ENCODE results near the gene GLUD1. TPM values are rescaled to one million over a fixed set of nuclear protein-coding genes. Genes with fewer than 3 reads are reported as not detected.

GLUD1 gene
- total and polyA plus RNA-seq, 5 donors from 2014 or later: 122 to 157 (median 125) TPM

- H3K4me1 Mint-ChIP-seq: peaks cover 36 to 70% (median 43%) of the 10 kb centered on the region in 4 donors
- ATAC-seq (ENCODE audit: low read depth in 2 of 2): peak; percentile 61 to 67
These were observed 748 bp upstream of the GLUD1 start for GRCh38 chr10:87095236-87095945.

DNA sequence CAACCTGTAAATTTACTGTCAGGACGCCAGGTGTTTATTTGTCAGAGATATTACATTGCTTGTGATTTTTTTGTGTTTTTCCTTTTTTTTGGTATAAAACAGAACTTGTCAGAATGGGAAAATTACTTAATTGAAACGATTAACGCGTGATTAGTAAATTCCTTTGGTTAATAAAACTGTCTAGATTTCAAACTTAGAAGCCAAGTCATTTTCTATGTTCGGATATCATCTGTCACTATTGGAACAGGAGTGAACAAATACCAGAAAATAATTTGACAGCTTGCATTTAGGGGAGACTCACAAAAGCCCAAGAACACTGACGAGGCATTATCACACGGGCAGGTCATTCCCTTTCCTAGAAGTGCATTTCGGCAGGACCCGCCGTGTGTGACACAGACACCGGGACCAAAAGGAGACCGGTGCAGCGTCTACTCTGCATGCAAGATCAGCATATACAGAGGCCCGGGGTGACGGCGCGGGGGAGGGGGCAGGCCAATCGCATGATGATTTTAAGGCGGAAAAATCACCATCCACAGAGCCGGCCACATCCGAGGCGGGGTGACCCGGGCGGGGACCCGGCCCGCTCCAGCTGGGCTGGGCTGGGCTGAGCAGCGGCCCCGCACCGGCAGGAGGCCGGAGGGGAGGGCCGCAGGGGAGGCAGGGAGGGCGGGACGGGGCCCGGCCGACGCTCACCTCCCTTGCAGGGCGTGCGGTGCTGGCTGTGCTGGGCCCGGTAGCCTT is 841 bp downstream of the GLUD1 start:
- H3K9me3 ChIP-seq (ENCODE audit: control insufficient read depth in 2 of 2, low read length in 2 of 2): no peaks in the 10 kb centered on the region
- no peaks in the 10 kb centered on the region for H3K27me3 ChIP-seq (ENCODE audit: control insufficient read depth, insufficient read depth, low read length)
- H3K4me1 ChIP-seq (ENCODE audit: control insufficient read depth, insufficient read depth, low read length, poor library complexity, severe bottlenecking): peaks cover 71% of the 10 kb centered on the region
- Mint-ChIP-seq H3K9me3 (no peaks in the 10 kb centered on the region), H3K27me3 (no peaks in the 10 kb centered on the region), H3K36me3 (peaks cover 8% of the 10 kb centered on the region), H3K4me3 (peak overlapping the region; percentile 92 to 97 (median 96)), H3K4me1 (peaks cover 36 to 72% (median 49%) of the 10 kb centered on the region in 4 donors), H3K27ac (peak overlapping the region; percentile 92 to 97 (median 95))
- peak overlapping the region; percentile 88 for H3K4me3 ChIP-seq (ENCODE audit: low read depth, low read length)
- DNase-seq: peak; percentile 52 to 84 (median 59)
- peaks cover 6% of the 10 kb centered on the region for H3K36me3 ChIP-seq (ENCODE audit: control insufficient read depth, insufficient read depth, low read length)
- ATAC-seq (ENCODE audit: low read depth in 2 of 2): peak; percentile 2 to 4
- peak overlapping the region; percentile 96 for H3K27ac ChIP-seq (ENCODE audit: insufficient read depth, low read length, poor library complexity, severe bottlenecking)

More at GRCh38 chr10:87095236-87095945, 748 bp upstream of the GLUD1 start:
- H3K36me3 Mint-ChIP-seq: peaks cover 18% of the 10 kb centered on the region
- peak; percentile 72 to 87 (median 82) for DNase-seq
- Histone ChIP-seq H3K27ac (ENCODE audit: insufficient read depth, low read length, poor library complexity, severe bottlenecking) (peak overlapping the region; percentile 96), H3K9me3 (ENCODE audit: control insufficient read depth in 2 of 2, low read length in 2 of 2) (no peaks in the 10 kb centered on the region), H3K36me3 (ENCODE audit: control insufficient read depth, insufficient read depth, low read length) (peaks cover 4% of the 10 kb centered on the region), H3K4me3 (ENCODE audit: low read depth, low read length) (peak overlapping the region; percentile 69), H3K27me3 (ENCODE audit: control insufficient read depth, insufficient read depth, low read length) (no peaks in the 10 kb centered on the region), H3K4me1 (ENCODE audit: control insufficient read depth, insufficient read depth, low read length, poor library complexity, severe bottlenecking) (peaks cover 57% of the 10 kb centered on the region)
- peak overlapping the region; percentile 74 to 93 (median 88) for H3K27ac Mint-ChIP-seq
- H3K9me3 Mint-ChIP-seq: peaks cover 0 to 2% (median 0%) of the 10 kb centered on the region in 7 donors
- peak overlapping the region; percentile 88 to 98 (median 94) for H3K4me3 Mint-ChIP-seq
- no peaks in the 10 kb centered on the region for H3K27me3 Mint-ChIP-seq

GRCh38 chr10:87092861-87093631 is 1.6 kb downstream of the GLUD1 start:
- Mint-ChIP-seq H3K9me3 (no peaks in the 10 kb centered on the region), H3K36me3 (peaks cover 8% of the 10 kb centered on the region), H3K4me1 (peaks cover 42 to 78% (median 56%) of the 10 kb centered on the region in 4 donors), H3K27me3 (no peaks in the 10 kb centered on the region), H3K4me3 (peak overlapping the region; percentile 92 to 97 (median 96)), H3K27ac (peak overlapping the region in 2 of 3 donors; percentile 92 to 95)
- Histone ChIP-seq H3K4me3 (ENCODE audit: low read depth, low read length) (peak overlapping the region; percentile 88), H3K36me3 (ENCODE audit: control insufficient read depth, insufficient read depth, low read length) (peaks cover 6% of the 10 kb centered on the region), H3K9me3 (ENCODE audit: control insufficient read depth in 2 of 2, low read length in 2 of 2) (no peaks in the 10 kb centered on the region), H3K4me1 (ENCODE audit: control insufficient read depth, insufficient read depth, low read length, poor library complexity, severe bottlenecking) (peaks cover 72% of the 10 kb centered on the region), H3K27me3 (ENCODE audit: control insufficient read depth, insufficient read depth, low read length) (no peaks in the 10 kb centered on the region), H3K27ac (ENCODE audit: insufficient read depth, low read length, poor library complexity, severe bottlenecking) (peak overlapping the region; percentile 96)
- ATAC-seq (ENCODE audit: low read depth in 2 of 2) (no peak), DNase-seq (peak in 2 of 3 donors; percentile 24 to 44)

DNA sequence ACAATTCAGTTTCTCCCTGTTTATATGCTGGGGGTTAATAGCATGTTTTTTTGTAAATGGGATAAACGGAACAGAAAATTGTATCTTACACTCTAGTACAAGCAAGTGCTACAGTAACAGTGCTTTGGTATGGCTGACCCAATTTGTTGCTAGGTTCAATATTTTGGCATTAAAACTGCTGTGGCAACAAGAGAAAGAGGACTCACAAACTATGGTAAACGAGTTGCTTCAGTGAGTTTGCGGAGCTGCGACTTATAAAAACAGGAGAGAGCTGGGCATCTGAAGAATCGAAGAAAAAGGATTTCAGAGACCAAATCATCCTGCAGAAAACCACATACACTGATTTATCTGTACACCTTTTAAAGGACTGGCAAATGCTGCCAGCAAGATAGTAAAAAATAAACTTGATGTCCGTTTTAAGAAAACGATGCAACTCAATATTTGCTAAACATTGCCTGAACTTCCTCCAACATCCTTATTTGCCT is 2.2 kb downstream of the GLUD1 start:
- no peaks in the 10 kb centered on the region for H3K9me3 Mint-ChIP-seq
- Histone ChIP-seq H3K4me3 (ENCODE audit: low read depth, low read length) (peak overlapping the region; percentile 88), H3K36me3 (ENCODE audit: control insufficient read depth, insufficient read depth, low read length) (peaks cover 6% of the 10 kb centered on the region), H3K9me3 (ENCODE audit: control insufficient read depth in 2 of 2, low read length in 2 of 2) (no peaks in the 10 kb centered on the region), H3K27ac (ENCODE audit: insufficient read depth, low read length, poor library complexity, severe bottlenecking) (peak overlapping the region; percentile 96), H3K27me3 (ENCODE audit: control insufficient read depth, insufficient read depth, low read length) (no peaks in the 10 kb centered on the region), H3K4me1 (ENCODE audit: control insufficient read depth, insufficient read depth, low read length, poor library complexity, severe bottlenecking) (peaks cover 73% of the 10 kb centered on the region)
- no peaks in the 10 kb centered on the region for H3K27me3 Mint-ChIP-seq
- peaks cover 5% of the 10 kb centered on the region for H3K36me3 Mint-ChIP-seq
- DNase-seq (no peak), ATAC-seq (ENCODE audit: low read depth in 2 of 2) (no peak)
- H3K4me1 Mint-ChIP-seq: peaks cover 43 to 80% (median 60%) of the 10 kb centered on the region in 4 donors
- H3K4me3 Mint-ChIP-seq: peak overlapping the region; percentile 92 to 97 (median 96)
- peak overlapping the region; percentile 14 to 95 (median 92) for H3K27ac Mint-ChIP-seq

DNA sequence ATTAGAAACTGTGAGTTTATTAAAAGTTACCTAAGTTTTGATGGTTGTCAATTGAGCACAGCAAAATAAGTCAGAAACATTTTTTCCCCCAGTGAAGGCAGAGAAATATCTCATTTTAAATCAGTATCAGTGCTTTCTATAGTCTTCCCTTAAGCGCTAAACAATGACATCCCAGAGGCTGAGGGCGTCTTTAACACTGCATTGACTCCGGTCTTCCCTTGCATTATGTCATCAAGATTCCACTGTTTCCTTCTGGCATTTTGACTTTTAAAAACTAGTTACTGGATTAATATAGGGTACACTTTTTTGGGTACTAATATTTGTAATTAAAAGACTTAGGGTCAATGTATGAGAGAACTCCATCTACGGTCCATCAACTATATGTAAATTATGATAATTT is 3.9 kb downstream of the GLUD1 start:
- DNase-seq (no peak), ATAC-seq (ENCODE audit: low read depth in 2 of 2) (no peak)
- Mint-ChIP-seq H3K9me3 (no peaks in the 10 kb centered on the region), H3K27ac (no peak overlapping the region), H3K27me3 (no peaks in the 10 kb centered on the region), H3K36me3 (peaks cover 5% of the 10 kb centered on the region), H3K4me1 (peaks cover 48 to 81% (median 68%) of the 10 kb centered on the region in 4 donors), H3K4me3 (peak overlapping the region in 3 of 4 donors; percentile 92 to 97 (median 96))
- Histone ChIP-seq H3K27ac (ENCODE audit: insufficient read depth, low read length, poor library complexity, severe bottlenecking) (peak overlapping the region; percentile 45), H3K4me3 (ENCODE audit: low read depth, low read length) (peak overlapping the region; percentile 88), H3K9me3 (ENCODE audit: control insufficient read depth in 2 of 2, low read length in 2 of 2) (no peaks in the 10 kb centered on the region), H3K4me1 (ENCODE audit: control insufficient read depth, insufficient read depth, low read length, poor library complexity, severe bottlenecking) (peaks cover 65% of the 10 kb centered on the region), H3K36me3 (ENCODE audit: control insufficient read depth, insufficient read depth, low read length) (peaks cover 6% of the 10 kb centered on the region), H3K27me3 (ENCODE audit: control insufficient read depth, insufficient read depth, low read length) (no peaks in the 10 kb centered on the region)

GRCh38 chr10:87089746-87090145 is 4.9 kb downstream of the GLUD1 start:
- Mint-ChIP-seq H3K4me1 (peaks cover 52 to 87% (median 76%) of the 10 kb centered on the region in 4 donors), H3K27me3 (no peaks in the 10 kb centered on the region), H3K36me3 (peaks cover 5% of the 10 kb centered on the region), H3K9me3 (no peaks in the 10 kb centered on the region), H3K27ac (no peak overlapping the region), H3K4me3 (peak overlapping the region in 3 of 4 donors; percentile 44 to 66 (median 51))
- peaks cover 69% of the 10 kb centered on the region for H3K4me1 ChIP-seq (ENCODE audit: control insufficient read depth, insufficient read depth, low read length, poor library complexity, severe bottlenecking)
- H3K27ac ChIP-seq (ENCODE audit: insufficient read depth, low read length, poor library complexity, severe bottlenecking): no peak overlapping the region
- peaks cover 6% of the 10 kb centered on the region for H3K36me3 ChIP-seq (ENCODE audit: control insufficient read depth, insufficient read depth, low read length)
- DNase-seq (no peak), ATAC-seq (ENCODE audit: low read depth in 2 of 2) (no peak)
- H3K27me3 ChIP-seq (ENCODE audit: control insufficient read depth, insufficient read depth, low read length): no peaks in the 10 kb centered on the region
- no peaks in the 10 kb centered on the region for H3K9me3 ChIP-seq (ENCODE audit: control insufficient read depth in 2 of 2, low read length in 2 of 2)
- H3K4me3 ChIP-seq (ENCODE audit: low read depth, low read length): peak overlapping the region; percentile 88

- H3K4me3 Mint-ChIP-seq: peak overlapping the region in 1 of 4 donors; percentile 22
- H3K27me3 ChIP-seq (ENCODE audit: control insufficient read depth, insufficient read depth, low read length): no peaks in the 10 kb centered on the region
These were observed 9.1 kb downstream of the GLUD1 start for GRCh38 chr10:87085537-87085936.

More at GRCh38 chr10:87085537-87085936, 9.1 kb downstream of the GLUD1 start:
- Mint-ChIP-seq H3K9me3 (no peaks in the 10 kb centered on the region), H3K4me1 (peaks cover 56 to 83% (median 72%) of the 10 kb centered on the region in 4 donors), H3K27me3 (no peaks in the 10 kb centered on the region), H3K27ac (peak overlapping the region in 2 of 3 donors; percentile 7 to 17), H3K36me3 (peaks cover 12% of the 10 kb centered on the region)
- Histone ChIP-seq H3K36me3 (ENCODE audit: control insufficient read depth, insufficient read depth, low read length) (peaks cover 4% of the 10 kb centered on the region), H3K4me3 (ENCODE audit: low read depth, low read length) (peak overlapping the region; percentile 4), H3K9me3 (ENCODE audit: control insufficient read depth in 2 of 2, low read length in 2 of 2) (no peaks in the 10 kb centered on the region), H3K4me1 (ENCODE audit: control insufficient read depth, insufficient read depth, low read length, poor library complexity, severe bottlenecking) (peaks cover 52% of the 10 kb centered on the region), H3K27ac (ENCODE audit: insufficient read depth, low read length, poor library complexity, severe bottlenecking) (peak overlapping the region; percentile 82)
- no peak for ATAC-seq (ENCODE audit: low read depth in 2 of 2)
- no peak for DNase-seq
